HG03442 (cell line): Measurements from ENCODE around the gene MCRS1.

Experiments
- ATAC-seq: cut with Tn5 transposase; IDR thresholded peaks from one replicate; pipeline ENCODE4 v1.9.1; 2021; ENCODE audit warnings: mild to moderate bottlenecking, moderate library complexity; ENCODE audit not compliant: unreplicated experiment

MCRS1 gene

GRCh38 chr12:49556391-49557186 is 11.4 kb downstream of the MCRS1 start:
- no peak for ATAC-seq

- no peak for ATAC-seq
These were observed 12.1 kb downstream of the MCRS1 start for GRCh38 chr12:49555631-49556390.

GRCh38 chr12:49554266-49554665 is 13.7 kb downstream of the MCRS1 start:
- no peak for ATAC-seq

- ATAC-seq, result no peak
These were observed 14.3 kb downstream of the MCRS1 start for GRCh38 chr12:49553512-49554088.

- no peak for ATAC-seq
These were observed 15.0 kb downstream of the MCRS1 start for GRCh38 chr12:49552899-49553298.

- no peak for ATAC-seq
These were observed 15.5 kb downstream of the MCRS1 start for GRCh38 chr12:49552425-49552824.

- no peak for ATAC-seq
These were observed 15.9 kb downstream of the MCRS1 start for GRCh38 chr12:49552014-49552413.

- no peak for ATAC-seq
These were observed 17.2 kb downstream of the MCRS1 start for GRCh38 chr12:49550693-49551252.

GRCh38 chr12:49549735-49550692 is 17.9 kb downstream of the MCRS1 start:
- ATAC-seq, result no peak

GRCh38 chr12:49548822-49549648 is 18.9 kb downstream of the MCRS1 start:
- ATAC-seq, result no peak

GRCh38 chr12:49548481-49548821 is 19.5 kb downstream of the MCRS1 start:
- no peak for ATAC-seq

GRCh38 chr12:49547090-49547690 is 20.8 kb downstream of the MCRS1 start:
- no peak for ATAC-seq

- no peak for ATAC-seq
These were observed 21.5 kb downstream of the MCRS1 start for GRCh38 chr12:49546481-49546880.

- no peak for ATAC-seq
These were observed 22.1 kb downstream of the MCRS1 start for GRCh38 chr12:49545815-49546214.

- no peak for ATAC-seq
These were observed 23.8 kb downstream of the MCRS1 start for GRCh38 chr12:49543914-49544815.

- no peak for ATAC-seq
These were observed 24.6 kb downstream of the MCRS1 start for GRCh38 chr12:49543221-49543913.

- no peak for ATAC-seq
These were observed 25.3 kb downstream of the MCRS1 start for GRCh38 chr12:49542592-49543160.
